Ecto neural progenitor cell (in vitro differentiated cells): ENCODE data around the gene RGS6.

Source experiments
- DNase-seq: peaks from one replicate; pipeline ENCODE4 v3.0.0-alpha.2; 2018; ENCODE audit warnings: low spot score

Gene RGS6

DNA sequence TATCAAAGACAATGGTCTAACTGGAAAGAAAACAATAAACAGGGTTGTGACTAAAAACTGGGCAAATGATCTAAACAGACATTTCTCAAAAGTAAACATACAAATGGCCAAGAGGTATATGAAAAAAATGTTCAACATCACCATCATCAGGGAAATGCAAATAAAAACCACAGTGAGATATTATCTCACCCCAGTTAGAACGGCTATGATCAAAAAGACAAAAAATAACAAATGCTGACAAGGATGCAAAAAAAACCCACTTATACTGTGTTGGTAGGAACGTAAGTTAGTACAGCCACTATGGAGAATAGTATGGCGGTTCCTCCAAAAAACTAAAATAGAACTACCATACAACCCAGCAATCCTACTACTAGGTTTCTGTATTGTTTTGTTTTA is 470.1 kb downstream of the RGS6 start:
- DNase-seq, result no peak

DNA sequence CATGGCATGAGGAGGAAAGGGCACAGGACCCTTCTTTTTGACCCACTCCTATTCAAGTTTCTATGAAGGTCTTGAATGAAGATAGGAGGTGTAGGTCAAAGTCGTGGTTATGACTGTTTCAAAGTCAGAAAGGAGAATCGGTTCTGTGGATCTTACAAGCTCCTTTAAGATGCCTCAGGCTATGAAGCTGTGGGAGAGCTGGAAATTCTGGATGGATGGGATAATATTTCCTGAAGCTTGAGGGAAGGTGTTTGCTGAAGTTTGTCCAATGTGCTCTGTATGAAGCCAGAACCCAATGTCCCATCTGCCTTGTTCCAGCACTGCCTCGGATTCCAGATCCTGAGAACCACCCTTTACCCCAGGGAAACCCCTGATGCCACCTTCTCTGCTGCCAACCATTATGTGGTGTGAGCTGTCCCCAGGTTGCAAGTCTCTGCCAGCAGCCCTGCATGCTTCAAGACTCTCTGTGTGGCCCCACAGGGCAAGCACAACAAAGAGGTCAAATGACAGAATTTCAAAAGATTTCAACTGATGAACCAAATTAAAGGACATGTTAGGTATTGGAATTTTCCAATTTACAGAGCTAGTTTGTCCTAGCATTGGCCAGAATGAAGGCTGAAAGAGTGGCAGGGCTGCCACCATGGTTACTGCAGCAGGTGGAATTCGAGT is 472.0 kb downstream of the RGS6 start:
- DNase-seq, result no peak

DNA sequence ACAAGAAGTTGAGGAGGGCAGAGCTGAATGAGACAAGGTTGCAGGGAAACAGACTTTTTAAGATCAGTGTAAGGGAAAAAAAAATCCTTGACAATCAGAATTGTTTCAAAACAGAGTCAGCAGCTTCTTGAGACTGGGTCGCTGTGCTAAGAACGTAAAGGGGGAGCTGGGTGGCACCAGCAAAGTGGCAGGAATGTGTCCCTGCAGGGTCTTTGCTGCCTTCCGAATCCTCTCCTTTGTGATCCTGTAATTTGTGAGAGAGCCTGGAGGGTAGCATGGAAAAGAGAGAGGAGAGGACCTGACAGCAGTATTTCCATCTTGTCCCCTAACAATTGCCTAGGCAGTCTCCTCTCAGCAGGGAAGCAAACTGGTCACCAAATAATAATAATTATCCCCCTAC is 472.8 kb downstream of the RGS6 start:
- DNase-seq, result no peak

DNA sequence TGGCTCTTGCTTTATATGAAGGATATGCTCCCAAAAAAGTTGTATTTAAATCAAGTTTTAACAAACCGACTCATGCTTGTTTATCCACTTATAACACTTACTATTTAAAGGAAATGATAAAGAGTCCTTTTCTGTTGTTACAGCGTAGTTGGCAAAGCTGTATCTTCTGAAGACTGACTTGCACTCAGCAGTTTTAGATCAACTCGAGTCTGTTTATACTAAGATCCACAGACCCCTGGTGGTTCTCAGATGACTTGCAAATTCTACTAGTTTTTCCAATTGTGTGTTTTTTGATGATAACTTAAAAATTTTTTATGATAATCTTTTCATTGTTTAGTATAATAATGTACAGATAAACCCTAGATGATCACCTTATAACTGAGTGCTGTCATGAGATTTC is 475.8 kb downstream of the RGS6 start:
- no peak for DNase-seq

DNA sequence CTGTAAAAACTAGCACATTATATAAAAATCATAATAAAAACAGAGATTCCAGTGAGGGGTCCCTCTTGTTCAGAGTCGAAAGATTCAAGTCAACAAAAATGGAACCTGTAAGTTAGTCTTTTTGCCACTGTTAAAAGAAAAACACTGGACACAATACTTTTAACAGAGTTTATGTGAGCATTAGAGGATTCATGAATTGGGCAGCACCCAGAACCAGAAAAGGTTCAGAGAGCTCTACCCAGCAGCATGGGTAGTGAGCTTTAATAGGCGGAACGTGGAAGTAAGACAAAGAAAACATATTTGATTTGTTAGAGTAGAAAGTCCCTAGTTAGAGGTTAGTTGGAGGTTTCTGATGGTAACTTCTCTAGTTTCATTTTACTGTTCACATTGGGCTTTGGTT is 476.8 kb downstream of the RGS6 start:
- no peak for DNase-seq

DNA sequence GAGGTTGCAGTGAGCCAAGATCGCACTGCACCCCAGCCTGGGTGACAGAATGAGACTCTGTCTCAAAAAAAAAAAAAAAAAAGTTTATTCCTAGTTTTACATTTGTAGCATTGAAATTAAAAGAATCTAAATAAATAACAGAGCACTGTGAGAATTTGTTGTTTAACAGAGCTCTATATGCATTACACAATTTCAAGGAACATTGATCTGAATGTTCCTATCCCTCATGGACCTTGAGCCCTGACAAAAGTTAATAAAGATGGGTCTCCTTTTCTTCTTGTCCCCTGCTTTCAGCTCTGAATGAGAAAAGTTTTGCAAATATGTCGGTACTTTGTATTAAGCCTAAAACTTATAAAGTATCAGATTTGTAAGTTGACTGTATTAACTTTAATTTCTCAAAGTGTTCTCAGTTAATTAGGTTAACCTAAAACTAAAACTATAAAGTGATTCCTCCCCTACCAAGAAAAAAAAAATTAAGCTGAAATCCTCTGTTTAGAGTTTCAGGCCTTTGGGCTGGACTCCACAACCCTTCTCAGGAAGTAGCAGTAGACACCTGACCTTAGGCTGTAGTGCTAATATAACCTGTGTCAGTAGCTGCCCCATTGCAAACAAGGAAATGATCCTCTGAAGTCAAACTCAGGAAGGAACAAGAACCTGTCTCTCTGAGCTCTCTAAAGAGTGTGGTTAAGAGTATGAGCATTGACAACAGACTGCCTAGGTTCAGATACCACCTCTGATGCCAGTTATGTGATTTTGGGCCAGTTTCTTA is 484.0 kb downstream of the RGS6 start:
- DNase-seq, result no peak

DNA sequence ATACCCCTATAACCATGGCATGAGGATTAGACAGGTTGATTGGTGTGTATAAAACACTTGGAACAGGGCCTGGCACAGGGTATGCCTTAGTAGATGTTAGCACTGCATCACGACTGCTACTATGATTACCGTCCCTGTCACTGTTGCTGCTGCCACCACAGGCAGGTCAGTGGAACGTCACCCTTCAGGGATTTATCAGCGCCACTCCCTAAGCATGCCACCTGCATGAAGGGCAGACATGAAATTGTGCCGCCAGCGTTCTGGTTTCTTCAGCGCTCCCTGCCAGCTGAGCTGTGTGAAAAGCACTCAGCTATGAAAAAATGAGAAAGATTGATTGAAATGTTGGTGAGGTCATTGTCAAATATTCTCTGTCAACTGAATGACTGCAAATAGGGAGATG is 484.7 kb downstream of the RGS6 start:
- DNase-seq, result peak; percentile 21

DNA sequence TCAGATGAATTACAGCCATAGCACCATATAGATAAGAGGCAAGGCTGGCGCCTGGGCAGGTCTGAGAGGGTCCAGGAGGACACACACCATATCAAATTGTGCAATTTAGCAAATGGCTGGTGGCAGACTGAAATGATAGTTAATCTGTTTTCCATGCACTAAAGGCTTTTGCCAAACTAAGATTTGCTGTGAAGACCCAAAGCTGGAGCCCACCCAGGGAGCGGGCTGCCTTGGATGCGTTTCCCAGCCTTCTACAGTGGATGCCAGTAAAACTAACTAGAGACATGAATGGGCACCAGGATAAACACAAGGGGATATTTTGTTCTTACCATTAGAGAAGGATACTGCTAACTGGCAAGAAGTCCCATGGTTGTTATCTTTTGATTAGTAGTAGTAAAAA is 486.6 kb downstream of the RGS6 start:
- DNase-seq, result peak; percentile 25

DNA sequence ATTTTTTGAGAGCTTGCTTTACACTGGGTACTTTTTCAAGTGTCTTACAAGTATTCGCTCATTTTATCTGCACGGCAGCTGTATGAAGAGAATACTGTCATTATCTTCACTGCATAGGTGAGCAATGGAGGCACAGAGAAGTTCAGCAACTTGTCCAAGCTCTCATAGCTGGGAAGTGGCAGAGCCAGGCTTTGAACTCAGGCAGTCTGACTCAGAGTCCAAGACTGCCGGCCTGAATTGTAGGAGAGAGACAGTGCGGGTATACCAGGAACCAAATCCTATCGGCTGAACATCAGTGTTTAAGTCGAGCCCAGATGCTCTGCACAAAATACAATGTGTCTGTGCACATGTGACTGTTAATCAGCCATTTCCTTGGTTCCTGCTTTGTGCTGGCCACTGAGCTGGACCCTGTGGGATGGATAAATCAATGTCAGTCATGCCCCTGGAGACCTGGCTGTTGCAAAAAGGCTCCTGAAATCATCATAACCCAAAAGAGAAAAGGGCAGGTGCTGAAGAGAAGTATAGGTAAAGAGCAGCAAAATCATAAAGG is 487.1 kb downstream of the RGS6 start:
- DNase-seq, result peak; percentile 22

GRCh38 chr14:72420749-72421474 is 488.7 kb downstream of the RGS6 start:
- peak; percentile 90 for DNase-seq

DNA sequence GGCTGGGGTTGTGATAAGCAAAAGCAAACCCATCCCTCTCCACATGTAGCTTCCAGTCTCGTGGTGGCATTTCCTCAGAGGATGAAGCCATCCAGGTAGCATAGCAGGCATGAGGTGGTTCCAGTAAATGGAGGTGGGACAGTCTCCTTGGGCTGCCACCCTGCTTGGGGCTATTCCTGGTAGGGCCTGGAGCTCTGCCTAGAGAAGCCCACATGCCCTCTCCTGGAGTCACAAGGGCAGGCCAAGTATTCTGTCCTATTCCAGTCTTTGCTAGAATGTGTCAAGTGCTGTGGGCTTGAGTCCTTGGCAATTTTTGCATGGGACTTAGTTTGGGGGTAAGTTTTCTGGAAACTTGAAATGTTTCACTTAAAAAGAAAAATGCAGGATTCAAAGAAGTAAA is 491.7 kb downstream of the RGS6 start:
- no peak for DNase-seq

DNA sequence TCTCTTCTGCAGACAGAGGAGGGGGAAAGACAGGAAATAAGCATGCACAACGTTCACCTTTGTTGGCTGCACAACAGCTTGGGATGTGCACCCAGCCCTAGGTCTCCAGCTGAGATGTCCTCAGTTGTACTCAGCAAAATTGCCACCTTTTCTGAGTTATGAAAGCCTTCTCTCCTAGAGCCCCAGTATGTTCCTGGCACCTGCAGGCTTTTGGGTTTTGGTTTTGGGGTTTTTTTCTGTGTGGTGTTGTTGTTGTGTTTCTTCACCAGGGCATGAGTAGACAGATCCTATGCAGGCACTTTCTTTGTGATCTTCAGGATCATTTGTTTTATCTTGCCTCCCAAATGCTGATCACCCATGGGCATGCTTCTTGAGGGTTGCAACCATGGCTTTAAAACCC is 498.2 kb downstream of the RGS6 start:
- no peak for DNase-seq

DNA sequence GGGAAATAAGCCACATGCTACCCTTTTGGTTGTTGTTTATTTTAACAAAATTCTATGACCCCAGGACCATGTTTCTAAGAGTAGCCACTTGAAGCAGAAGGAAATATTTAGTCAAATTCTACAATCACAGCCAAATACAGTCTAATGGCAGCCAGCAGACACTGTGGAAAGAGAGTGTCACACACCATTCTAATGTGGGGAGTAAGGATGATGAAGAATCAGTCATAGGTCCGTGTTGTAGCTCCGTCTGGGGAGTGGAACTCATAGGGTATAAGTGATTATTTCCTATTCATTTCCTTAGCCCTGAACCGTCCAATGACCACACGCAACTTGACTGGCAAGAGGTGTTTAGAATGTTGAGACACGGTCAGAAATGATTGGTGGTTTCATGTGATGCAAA is 500.5 kb downstream of the RGS6 start:
- no peak for DNase-seq

DNA sequence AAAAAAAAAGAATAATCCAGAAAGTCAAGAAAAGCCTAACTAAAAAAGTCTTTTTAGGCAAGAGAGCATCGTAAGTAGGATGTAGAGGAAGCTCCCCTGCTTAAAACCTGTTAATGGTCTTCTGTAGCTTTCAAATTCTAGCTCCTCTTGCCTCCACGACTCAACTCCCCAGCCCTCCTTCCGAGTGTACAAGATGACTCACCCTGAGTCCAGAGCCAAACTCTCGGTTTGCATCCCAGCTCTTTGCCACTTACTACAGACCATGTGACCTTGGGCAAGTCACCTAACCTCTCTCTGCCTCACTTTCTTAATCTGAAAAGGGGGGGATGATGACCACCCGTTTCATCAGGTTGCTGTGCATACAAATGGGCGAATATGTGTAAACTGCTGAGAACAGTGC is 501.3 kb downstream of the RGS6 start:
- no peak for DNase-seq

GRCh38 chr14:72434856-72435255 is 502.6 kb downstream of the RGS6 start:
- DNase-seq, result no peak

DNA sequence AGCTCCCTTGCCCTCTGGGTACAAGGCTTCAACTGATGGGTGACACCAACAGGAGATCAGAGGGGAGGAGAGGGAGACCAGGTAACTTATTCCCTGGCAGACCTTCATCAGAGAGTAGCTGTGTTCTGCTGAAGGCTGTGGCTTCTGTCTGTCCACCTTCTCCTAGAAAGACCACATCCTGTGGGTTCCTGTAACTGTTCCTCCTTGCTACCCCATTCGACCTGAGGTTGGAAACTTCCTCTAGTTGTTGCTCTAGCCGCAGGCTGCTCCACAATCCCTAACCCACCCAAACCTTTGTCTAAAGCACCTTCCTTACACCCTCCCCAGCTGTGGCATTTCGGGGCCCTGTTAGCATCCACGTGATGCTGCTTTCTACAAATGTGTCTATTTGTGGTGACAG is 507.5 kb downstream of the RGS6 start:
- no peak for DNase-seq

- no peak for DNase-seq
Measured at GRCh38 chr14:72443256-72443655, 511.0 kb downstream of the RGS6 start.

GRCh38 chr14:72443991-72444441 is 511.8 kb downstream of the RGS6 start:
- no peak for DNase-seq

DNA sequence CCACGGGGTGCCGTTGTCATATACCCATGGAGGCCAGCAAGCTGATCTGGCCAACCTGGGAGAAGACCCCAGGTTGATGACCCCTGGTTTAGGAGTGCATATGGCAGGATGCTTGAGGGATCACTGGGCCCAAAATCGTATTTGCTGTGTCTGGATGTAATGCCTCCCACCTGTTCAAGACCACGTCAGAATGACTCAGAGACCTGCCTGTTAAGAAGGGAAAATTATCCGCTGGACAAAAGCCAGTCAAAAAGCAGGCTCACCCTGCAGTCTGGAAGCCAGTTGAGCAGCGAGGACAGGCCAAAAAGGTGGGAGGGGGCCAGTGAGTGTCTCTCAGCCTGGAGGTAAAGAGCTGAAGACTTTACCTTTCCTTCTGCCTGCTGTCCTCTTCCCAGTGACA is 512.5 kb downstream of the RGS6 start:
- DNase-seq, result no peak

DNA sequence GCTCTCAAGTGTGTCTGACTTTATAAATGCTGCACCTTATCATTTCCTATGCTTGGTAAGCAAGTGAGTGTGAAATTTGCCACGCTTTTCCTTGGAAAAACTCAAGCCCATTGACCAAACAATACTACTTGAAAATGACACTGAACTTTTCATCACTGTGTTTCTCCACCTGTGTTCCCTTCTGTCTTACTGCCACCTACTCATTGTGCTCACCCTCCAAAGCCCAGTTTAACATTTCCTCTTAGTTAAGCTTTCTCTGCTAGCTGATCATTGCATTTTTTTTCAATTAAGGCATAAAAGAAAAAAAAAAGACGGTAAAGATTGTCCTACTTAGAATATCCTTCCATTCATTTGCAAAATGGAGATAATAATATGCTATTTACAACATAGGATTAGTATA is 516.0 kb downstream of the RGS6 start:
- DNase-seq, result no peak

GRCh38 chr14:72450473-72451044 is 518.3 kb downstream of the RGS6 start:
- DNase-seq, result no peak
